Activated gamma-delta T cell (primary cell): ENCODE results near the gene DNAH12.
"Not testable (repeated sequence)": the region's sequence is repeated elsewhere in the genome, so short reads cannot be mapped to it uniquely, and the experiment has no call there.

ENCODE experiments used
- DNase-seq: peaks from one replicate; lab custom pipeline; 2025; lab: John Stamatoyannopoulos, UW

DNAH12 gene

GRCh38 chr3:57518276-57518915 lies 25.7 kb downstream of the DNAH12 start:
- DNase-seq = no peak

- no peak for DNase-seq
Observed at GRCh38 chr3:57512166-57512565, 32.0 kb downstream of the DNAH12 start.

DNA sequence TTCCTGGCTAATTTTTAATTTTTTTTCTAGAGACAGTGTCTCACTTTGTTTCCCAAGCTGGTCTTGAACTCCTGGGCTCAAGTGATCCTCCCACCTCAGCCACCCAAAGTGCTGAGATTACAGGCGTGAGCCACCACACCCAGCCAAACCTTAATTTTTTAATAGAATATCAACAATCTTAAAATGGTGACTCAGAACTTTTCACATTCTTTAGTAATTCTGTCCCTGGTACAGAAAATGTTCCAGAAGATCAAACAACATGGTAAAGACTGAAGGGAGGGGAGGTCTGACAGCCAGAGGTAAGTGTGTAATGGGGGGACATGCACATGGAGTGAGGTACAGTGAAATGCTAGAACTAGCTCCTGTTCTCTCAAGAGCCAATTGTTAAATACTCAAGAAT lies 38.2 kb downstream of the DNAH12 start:
- DNase-seq = no peak

DNA sequence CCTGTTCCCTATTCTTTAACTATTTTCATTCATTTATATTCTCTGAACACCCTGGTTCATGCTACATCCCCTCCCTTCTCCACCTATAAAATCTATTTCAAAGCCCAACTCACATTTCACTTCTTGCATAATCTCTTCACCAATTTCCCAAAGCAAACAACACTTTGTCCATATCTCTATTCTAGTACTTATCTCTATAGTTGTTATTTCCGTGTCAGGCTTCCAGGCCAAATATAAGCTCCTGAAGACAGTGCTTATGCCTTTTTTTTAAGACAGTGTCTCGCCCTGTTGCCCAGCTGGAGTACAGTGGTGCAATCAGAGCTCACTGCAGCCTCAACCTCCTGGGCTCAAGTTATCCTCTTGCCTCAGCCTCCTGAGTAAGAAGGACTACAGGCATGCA lies 43.6 kb downstream of the DNAH12 start:
- no peak for DNase-seq

DNA sequence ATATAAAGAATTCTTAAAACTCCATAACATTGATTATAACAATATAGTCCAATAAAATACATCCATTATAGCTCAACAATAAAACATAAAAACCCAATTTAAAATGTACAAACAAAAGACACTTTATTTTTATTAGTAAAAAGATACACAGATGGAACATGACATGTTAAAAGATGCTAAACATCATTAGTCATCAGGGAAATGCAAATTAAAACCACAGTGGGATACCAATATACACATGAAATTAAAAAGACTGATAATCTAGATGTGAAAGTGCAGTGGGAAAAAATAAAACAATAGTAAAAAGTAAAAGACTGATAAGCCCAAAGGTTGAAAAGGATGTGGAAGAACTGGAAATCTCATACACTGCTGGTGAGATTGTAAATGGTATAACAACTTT lies 46.2 kb downstream of the DNAH12 start:
- DNase-seq = no peak

- DNase-seq = no peak
Observed at GRCh38 chr3:57484563-57484962, 59.6 kb downstream of the DNAH12 start.

GRCh38 chr3:57477193-57477592 lies 67.0 kb downstream of the DNAH12 start:
- not testable (repeated sequence) for DNase-seq

DNA sequence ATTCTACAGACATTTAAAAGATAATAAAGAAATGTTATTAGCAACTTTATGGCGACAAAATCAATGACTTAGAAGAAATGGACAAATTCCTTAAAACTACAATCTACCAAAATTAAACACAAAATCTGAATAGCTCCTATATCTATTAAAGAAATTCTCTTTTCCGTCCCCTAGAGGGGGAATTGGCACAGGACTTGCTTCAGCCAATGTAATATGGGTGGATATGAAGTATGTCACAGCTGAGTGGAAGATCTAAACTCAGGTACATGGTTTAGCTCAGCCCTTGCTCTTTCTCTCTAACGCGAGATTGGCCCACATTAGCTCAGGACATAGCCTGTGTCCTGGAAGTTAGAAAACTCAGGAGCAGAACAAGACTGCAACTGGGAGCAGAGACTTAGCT lies 79.3 kb downstream of the DNAH12 start:
- no peak for DNase-seq

GRCh38 chr3:57464011-57464410 lies 80.1 kb downstream of the DNAH12 start:
- no peak for DNase-seq

DNA sequence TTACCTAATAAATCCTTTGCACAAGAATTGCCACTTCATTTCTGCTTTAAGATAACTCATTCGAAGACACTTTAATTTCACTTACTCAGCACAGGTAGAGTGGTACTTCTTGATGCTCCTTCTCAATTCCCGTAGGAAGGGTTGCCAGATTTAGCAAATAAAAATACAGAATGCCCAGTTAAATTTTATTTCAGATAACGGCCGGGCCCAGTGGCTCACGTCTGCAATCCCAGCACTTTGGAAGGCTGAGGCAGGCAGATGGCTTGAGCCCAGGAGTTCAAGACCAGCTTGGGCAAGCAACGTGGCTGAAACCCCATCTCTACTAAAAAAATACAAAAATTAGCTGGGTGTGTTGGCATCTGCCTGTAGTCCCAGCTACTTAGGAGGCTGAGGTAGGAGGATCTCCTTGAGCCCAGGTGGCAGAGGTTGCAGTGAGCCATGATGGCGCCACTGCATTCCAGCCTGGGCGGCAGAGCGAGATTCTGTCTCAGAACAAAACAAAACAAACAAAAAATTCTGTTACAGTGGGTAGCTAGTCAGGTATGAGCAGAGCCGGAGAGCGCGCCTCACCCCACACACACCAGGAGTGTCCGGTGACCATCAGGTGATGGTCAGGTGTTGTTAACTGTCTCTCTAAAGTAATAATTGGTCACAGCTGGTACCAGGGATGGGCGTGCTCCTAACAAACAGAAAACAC lies 92.8 kb downstream of the DNAH12 start:
- no peak for DNase-seq

DNA sequence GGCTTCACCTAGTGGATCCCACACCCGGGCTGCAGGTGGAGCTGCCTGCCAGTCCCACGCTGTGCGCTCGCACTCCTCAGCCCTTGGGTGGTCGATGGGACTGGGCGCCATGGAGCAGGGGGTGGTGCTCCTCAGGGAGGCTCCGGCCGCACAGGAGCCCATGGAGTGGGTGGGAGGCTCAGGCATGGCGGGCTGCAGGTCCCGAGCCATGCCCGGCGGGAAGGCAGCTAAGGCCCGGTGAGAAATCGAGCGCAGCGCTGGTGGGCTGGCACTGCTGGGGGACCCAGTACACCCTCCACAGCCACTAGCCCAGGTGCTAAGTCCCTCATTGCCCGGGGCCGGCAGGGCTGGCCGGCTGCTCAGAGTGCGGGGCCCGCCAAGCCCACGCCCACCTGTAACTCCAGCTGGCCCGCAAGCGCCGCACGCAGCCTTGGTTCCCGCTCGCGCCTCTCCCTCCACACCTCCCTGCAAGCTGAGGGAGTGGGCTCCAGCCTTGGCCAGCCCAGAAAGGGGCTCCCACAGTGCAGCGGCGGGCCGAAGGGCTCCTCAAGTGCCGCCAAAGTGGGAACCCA lies 94.8 kb downstream of the DNAH12 start:
- DNase-seq = not testable (repeated sequence)

GRCh38 chr3:57448489-57448888 lies 95.7 kb downstream of the DNAH12 start:
- DNase-seq = not testable (repeated sequence)

- no peak for DNase-seq
Observed at GRCh38 chr3:57446318-57446841, 97.8 kb downstream of the DNAH12 start.

DNA sequence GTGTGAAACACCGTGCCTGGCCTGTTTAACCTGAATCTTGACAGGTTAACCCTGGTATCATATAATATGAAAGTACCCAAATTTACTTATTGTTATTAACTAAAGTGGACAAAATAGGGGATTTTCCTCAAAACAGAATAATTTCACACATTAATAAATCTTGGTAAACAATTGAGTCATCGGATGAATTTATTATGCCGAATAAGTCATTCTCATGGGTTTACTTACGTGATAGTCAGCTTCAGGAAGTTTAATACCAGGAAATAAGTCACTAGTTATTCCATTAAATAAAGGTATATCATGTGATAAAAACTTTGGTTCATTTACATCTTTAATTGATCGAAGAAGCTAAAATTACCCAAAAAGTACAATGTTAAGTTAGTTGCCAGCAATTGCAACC lies 99.7 kb downstream of the DNAH12 start:
- DNase-seq = no peak

DNA sequence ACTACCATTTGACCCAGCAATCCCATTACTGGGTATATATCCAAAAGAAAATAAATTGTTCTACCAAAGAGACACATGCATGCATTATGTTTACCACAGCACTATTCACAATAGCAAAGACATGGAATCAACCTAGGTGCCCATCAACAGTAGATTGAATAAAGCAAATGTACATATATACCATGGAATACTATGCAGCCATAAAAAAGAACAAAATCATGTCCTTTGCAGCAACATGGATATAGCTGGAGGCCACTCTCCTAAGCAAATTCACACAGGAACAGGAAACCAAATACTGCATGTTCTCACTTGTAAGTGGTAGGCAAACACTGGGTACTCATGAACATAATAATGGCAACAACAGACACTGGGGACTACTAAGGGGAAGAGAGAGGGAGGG lies 104.0 kb downstream of the DNAH12 start:
- DNase-seq = not testable (repeated sequence)

- DNase-seq = not testable (repeated sequence)
Observed at GRCh38 chr3:57438460-57438859, 105.7 kb downstream of the DNAH12 start.

GRCh38 chr3:57436195-57436761 lies 107.9 kb downstream of the DNAH12 start:
- no peak for DNase-seq

DNA sequence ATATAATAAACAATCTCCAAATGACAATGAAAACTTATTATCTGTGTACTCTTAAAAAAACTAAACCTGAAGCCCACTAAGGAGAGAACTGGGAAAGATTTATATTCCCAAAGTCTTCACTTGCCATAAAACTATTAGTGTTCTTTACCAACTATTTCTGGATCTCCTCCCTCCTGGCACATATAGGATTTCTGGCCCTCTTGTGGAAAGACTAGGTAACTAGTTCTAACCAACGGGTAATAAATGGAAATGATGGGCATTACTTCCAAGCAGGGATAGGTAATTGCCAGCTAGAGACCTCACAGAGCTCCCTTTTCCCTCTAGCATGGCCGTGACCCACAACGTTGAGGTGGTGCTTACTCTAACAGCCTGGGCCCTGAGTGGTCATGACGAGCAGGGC lies 110.1 kb downstream of the DNAH12 start:
- no peak for DNase-seq

DNA sequence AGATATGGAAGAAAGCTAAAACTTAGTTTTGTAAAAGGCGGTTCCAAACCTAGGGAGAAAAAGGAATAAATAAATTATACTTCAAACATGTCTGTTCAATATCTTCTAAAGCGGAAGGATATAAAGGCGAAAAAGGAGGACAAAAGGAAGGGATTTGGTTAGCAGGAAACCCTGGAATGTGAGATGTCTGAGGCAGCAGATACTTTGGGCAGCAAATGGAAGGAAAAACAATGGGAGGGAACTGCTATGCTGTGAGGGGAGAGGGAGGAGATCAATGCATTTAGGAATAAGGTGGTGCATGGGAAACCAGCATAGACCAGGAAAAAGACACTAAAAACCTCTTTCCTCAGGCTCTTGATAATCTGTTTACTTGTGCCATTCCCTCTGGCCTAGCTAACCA lies 120.8 kb downstream of the DNAH12 start:
- no peak for DNase-seq

GRCh38 chr3:57421336-57421735 lies 122.8 kb downstream of the DNAH12 start:
- DNase-seq = no peak

- DNase-seq = no peak
Observed at GRCh38 chr3:57420001-57420400, 124.1 kb downstream of the DNAH12 start.

GRCh38 chr3:57411715-57412114 lies 132.4 kb downstream of the DNAH12 start:
- DNase-seq = no peak

- no peak for DNase-seq
Observed at GRCh38 chr3:57409471-57409870, 134.7 kb downstream of the DNAH12 start.
